Parathyroid adenoma (tissue), 2 donors: ENCODE measurements around the gene RHPN2.
"Not testable (repeated sequence)": the region's sequence is repeated elsewhere in the genome, so short reads cannot be mapped to it uniquely, and the experiment has no call there.

ENCODE experiments used
- H2AFZ ChIP-seq: fragments of 300-600 bp; sonication (generic); one replicate; pipeline ENCODE4 v1.7.0; 2017; ENCODE audit warnings: antibody characterized with exemption, mild to moderate bottlenecking
- H3K27ac ChIP-seq: fragments of 300-600 bp; sonication (generic); one replicate; pipeline ENCODE4 v1.7.0; 2017
- H3K27me3 ChIP-seq: fragments of 300-600 bp; sonication (generic); one replicate; pipeline ENCODE4 v1.7.0; 2017; ENCODE audit warnings: low read length; ENCODE audit not compliant: control insufficient read depth, insufficient read depth
- H3K36me3 ChIP-seq: fragments of 300-600 bp; sonication (generic); one replicate; pipeline ENCODE4 v1.7.0; 2017; ENCODE audit warnings: low read length; ENCODE audit not compliant: control insufficient read depth, insufficient read depth
- H3K4me1 ChIP-seq: fragments of 300-600 bp; sonication (generic); one replicate; pipeline ENCODE4 v1.7.0; 2017; ENCODE audit warnings: control low read depth
- H3K4me2 ChIP-seq: fragments of 300-600 bp; sonication (generic); one replicate; pipeline ENCODE4 v1.7.0; 2017; ENCODE audit warnings: low read length
- H3K4me3 ChIP-seq: fragments of 300-600 bp; sonication (generic); one replicate; pipeline ENCODE4 v1.7.0; 2017; ENCODE audit warnings: low read depth, low read length
- H3K79me2 ChIP-seq: fragments of 300-600 bp; sonication (generic); one replicate; pipeline ENCODE4 v1.7.0; 2017; ENCODE audit warnings: control low read depth
- H3K9ac ChIP-seq: fragments of 300-600 bp; sonication (generic); one replicate; pipeline ENCODE4 v1.7.0; 2017; ENCODE audit warnings: mild to moderate bottlenecking
- H3K9me3 ChIP-seq: fragments of 300-600 bp; sonication (generic); one replicate; pipeline ENCODE4 v1.7.0; 2017; ENCODE audit warnings: low read length; ENCODE audit not compliant: control insufficient read depth
- TF ChIP-seq, protein P1 (sequence below): fragments of 300-600 bp; sonication (generic); IDR thresholded peaks from one replicate; pipeline ENCODE4 v1.7.0; 2017; ENCODE audit warnings: antibody characterized with exemption, mild to moderate bottlenecking
- donor health status: primary hyperparathyroidism.

Gene RHPN2

DNA sequence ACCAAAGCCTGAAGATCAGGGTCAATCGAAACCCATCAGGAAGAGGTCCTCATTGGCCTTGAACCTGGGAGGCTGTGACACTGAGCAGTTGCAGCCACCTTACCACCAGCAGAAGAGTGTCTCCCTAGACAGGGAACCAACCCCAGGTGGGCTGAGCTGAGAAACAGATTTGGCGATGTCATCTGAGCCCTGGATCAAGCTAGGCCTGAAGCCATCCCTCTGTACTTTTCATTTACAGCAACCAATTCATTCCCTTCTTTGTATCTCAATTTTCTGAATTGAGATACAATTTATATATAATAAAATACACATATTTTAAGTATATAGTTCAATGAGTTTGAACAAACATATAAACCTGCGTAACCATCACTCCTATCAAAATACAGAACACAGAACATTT, 14.6 kb downstream of the RHPN2 start:
- peaks cover 13% of the 10 kb centered on the region for H3K4me1 ChIP-seq
- no peaks in the 10 kb centered on the region for H3K36me3 ChIP-seq
- no peak overlapping the region for H3K27ac ChIP-seq
- H3K4me3 ChIP-seq, result no peak overlapping the region
- peaks cover 39% of the 10 kb centered on the region for H3K79me2 ChIP-seq
- no peaks in the 10 kb centered on the region for H3K9me3 ChIP-seq
- TF ChIP-seq, protein P1, sequence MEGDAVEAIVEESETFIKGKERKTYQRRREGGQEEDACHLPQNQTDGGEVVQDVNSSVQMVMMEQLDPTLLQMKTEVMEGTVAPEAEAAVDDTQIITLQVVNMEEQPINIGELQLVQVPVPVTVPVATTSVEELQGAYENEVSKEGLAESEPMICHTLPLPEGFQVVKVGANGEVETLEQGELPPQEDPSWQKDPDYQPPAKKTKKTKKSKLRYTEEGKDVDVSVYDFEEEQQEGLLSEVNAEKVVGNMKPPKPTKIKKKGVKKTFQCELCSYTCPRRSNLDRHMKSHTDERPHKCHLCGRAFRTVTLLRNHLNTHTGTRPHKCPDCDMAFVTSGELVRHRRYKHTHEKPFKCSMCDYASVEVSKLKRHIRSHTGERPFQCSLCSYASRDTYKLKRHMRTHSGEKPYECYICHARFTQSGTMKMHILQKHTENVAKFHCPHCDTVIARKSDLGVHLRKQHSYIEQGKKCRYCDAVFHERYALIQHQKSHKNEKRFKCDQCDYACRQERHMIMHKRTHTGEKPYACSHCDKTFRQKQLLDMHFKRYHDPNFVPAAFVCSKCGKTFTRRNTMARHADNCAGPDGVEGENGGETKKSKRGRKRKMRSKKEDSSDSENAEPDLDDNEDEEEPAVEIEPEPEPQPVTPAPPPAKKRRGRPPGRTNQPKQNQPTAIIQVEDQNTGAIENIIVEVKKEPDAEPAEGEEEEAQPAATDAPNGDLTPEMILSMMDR, result no peak
- no peak overlapping the region for H3K4me2 ChIP-seq
- H3K9ac ChIP-seq, result no peak overlapping the region
- H2AFZ ChIP-seq, result no peak overlapping the region
- H3K27me3 ChIP-seq, result no peaks in the 10 kb centered on the region

DNA sequence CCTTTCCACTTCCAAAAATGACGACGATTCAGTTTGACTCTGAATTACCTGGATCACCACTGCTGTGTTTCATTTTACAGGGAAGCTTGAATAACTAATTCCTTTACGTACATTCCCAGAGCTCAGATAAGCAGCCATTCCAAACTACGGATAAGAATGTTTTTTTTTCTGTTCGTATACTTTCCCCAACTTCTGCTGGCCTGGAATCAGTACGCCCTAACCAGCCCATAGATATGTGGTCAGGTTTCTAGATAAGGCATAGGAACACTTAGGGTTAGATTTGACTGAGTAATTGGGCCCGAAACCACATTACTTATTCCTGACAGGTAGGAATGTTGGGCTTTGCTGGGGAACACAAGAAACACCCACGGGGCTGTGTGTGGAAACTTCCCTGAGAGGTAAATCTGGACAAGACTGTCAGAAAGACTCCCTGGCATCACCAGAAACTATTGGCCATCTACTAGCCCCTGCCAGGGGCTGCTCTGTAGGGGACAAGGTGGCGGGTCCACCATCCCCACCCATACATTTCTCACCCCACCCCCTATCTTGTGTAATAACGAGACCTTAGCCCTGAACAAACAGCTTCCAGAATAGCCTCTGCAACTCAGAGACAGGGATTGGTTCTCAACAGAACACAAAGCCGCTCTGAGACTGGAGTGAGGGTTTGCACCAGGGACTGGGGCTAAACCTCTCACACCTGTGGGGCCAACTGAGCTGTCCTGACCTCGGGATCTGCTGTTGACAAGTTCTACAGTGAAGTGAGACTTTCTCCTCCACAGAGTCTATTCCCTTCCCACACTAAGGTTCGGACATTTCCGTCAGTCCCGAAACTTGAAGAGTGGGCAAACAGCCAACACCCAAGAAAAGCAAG, 15.6 kb downstream of the RHPN2 start:
- H2AFZ ChIP-seq, result no peak overlapping the region
- peaks cover 34% of the 10 kb centered on the region for H3K79me2 ChIP-seq
- H3K27me3 ChIP-seq, result no peaks in the 10 kb centered on the region
- no peak overlapping the region for H3K4me2 ChIP-seq
- TF ChIP-seq, protein P1, result no peak
- H3K27ac ChIP-seq, result no peak overlapping the region
- no peaks in the 10 kb centered on the region for H3K36me3 ChIP-seq
- H3K9ac ChIP-seq, result no peak overlapping the region
- H3K4me1 ChIP-seq, result peaks cover 13% of the 10 kb centered on the region
- no peaks in the 10 kb centered on the region for H3K9me3 ChIP-seq
- H3K4me3 ChIP-seq, result no peak overlapping the region

DNA sequence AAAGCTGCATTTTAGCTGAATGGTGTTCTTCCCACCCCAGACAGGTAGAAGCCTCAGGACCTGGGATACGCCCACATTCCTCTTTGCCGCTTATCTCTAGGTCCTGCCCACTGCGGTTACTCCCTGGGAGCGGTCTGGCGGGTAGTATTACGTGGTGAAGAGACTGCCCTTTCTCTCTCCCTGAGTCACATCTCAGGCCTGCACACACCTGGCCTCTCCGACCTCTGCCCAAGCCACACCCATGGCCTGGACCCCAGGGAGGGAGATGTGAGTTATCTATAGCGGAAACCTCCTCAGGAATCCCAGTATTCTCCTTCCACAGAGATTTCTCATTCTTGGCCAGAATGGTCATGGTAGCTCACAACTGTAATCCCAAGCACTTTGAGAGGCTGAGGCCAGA, 17.3 kb downstream of the RHPN2 start:
- H3K9me3 ChIP-seq, result no peaks in the 10 kb centered on the region
- peaks cover 39% of the 10 kb centered on the region for H3K79me2 ChIP-seq
- no peak overlapping the region for H3K4me2 ChIP-seq
- no peaks in the 10 kb centered on the region for H3K27me3 ChIP-seq
- no peak overlapping the region for H3K9ac ChIP-seq
- no peaks in the 10 kb centered on the region for H3K36me3 ChIP-seq
- TF ChIP-seq, protein P1, result no peak
- H3K27ac ChIP-seq, result no peak overlapping the region
- H3K4me1 ChIP-seq, result peaks cover 6% of the 10 kb centered on the region
- no peak overlapping the region for H3K4me3 ChIP-seq
- no peak overlapping the region for H2AFZ ChIP-seq

DNA sequence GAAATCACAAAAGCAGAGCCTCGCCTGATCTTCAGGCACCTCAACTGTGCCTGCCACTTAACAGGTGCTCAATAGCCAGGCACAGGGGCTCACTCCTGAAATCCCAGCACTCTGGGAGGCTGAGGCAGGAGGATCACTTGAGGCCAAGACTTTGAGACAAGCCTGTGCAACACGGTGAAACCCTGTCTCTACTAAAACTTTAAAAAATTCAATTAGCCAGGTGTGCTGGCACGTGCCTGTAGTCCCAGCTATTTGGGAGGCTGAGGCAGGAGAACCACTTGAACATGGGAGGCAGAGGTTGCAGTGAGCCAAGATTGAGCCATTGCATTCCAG, 22.9 kb downstream of the RHPN2 start:
- H3K4me2 ChIP-seq, H3K27me3 ChIP-seq, H3K9me3 ChIP-seq, H3K9ac ChIP-seq, H3K36me3 ChIP-seq, H3K4me1 ChIP-seq, H2AFZ ChIP-seq, H3K27ac ChIP-seq, H3K4me3 ChIP-seq: not testable (repeated sequence)
- H3K79me2 ChIP-seq, result peaks cover 35% of the 10 kb centered on the region

DNA sequence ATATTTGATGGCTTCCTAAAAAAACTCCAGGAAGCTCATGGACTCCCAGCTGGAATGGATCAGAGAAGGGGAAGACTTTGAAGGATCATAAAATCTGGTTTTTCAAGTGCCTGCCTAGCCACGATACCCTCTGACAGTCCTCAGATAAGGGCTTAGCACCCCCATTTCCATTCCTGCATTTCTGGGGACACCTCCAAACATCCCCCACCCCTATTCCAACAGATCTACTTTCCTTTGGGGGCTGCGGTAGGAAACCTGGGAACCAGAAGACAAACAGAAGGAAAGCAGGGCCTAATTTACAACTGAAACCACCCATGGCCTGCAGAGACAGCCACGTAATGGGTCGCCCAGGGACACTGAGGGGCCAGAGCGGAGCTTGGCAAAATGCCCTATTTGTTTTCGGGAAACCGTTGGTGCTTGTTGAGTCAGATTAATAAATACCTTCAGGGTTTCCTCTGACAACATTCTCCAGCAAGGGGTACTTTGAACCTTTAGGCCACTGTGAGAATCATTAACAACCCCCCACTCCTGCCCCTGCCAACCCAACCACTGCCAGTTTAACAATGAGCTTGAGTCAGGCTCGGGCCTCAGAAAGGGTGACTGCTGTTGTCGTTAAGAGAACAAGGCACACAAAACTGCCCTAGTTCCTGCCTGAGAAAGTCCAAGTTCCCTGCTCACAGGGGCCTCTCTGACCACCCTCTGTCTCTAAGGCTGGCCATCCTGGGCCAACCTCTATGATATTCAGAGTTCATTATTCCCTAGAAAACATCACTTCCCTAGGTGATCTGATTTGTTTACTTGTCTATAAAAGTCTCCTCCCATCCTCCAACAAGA, 23.5 kb downstream of the RHPN2 start:
- TF ChIP-seq, protein P1, result no peak
- Histone ChIP-seq H3K27ac (no peak overlapping the region), H3K9me3 (no peaks in the 10 kb centered on the region), H2AFZ (no peak overlapping the region), H3K36me3 (no peaks in the 10 kb centered on the region), H3K27me3 (no peaks in the 10 kb centered on the region), H3K4me3 (no peak overlapping the region), H3K79me2 (peaks cover 29% of the 10 kb centered on the region), H3K9ac (no peak overlapping the region), H3K4me1 (peaks cover 3% of the 10 kb centered on the region), H3K4me2 (no peak overlapping the region)
